ENCODE measurements around the gene TYW3. TPM values are rescaled to one million over a fixed set of nuclear protein-coding genes. Genes with fewer than 3 reads are reported as not detected.
"Not testable (repeated sequence)": the region's sequence is repeated elsewhere in the genome, so short reads cannot be mapped to it uniquely, and the experiment has no call there.

Gene TYW3
- total RNA-seq, 6 experiments from 2014 or later, result 20.7 to 27.6 (median 24.9) TPM

DNA sequence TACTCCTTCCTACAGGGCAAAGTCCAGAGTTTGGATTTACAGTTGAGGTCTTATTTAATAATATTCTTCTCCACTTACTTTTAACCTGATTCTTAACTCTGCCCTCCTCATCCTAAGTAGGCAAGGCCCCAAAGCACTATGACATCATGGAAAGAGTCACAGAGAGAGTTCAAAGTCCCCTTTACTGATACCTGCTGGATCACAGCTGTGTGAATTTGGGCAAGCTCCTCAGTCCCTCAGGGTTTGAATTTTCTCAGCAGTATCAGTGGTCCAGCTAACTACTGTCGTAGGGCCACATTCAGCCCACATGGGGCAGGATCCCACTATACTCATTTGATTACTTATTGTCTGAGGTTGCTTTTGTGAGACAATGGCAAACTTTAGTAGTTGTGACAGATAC lies 16.0 kb downstream of the TYW3 start:
- H3K4me1 Mint-ChIP-seq (ENCODE audit: low read depth), result no peaks in the 10 kb centered on the region
- H3K36me3 Mint-ChIP-seq (ENCODE audit: low read depth), result peaks cover 60% of the 10 kb centered on the region
- DNase-seq, result no peak
- H3K9me3 Mint-ChIP-seq, result peaks cover 13% of the 10 kb centered on the region
- no peak overlapping the region for H3K27ac Mint-ChIP-seq
- TF ChIP-seq CTCF (IDR thresholded peaks at IDR 0.05), result no peak
- H3K4me3 Mint-ChIP-seq, result no peak overlapping the region
- peaks cover 2% of the 10 kb centered on the region for H3K27me3 Mint-ChIP-seq (ENCODE audit: insufficient read depth)

DNA sequence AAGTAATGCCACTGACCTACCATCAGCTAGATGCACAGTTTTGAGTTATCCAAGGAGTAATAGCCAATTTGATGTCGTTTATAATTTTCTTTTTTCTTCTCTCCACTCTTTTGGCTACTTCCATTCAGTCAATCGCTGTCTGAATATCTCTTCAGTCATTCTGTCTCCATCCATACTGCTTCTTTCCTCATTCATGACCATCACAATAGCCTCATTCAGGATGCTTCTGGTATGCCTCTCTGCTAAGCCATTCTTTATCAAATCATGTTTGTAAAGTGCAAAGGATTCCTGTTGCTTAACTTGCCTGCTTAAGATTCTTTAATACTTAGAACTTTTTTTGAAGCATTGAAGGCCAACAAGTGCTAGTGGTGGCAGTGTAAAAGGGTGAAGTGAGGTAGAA lies 20.2 kb downstream of the TYW3 start:
- peaks cover 69% of the 10 kb centered on the region for H3K36me3 Mint-ChIP-seq (ENCODE audit: low read depth)
- TF ChIP-seq CTCF (IDR thresholded peaks at IDR 0.05), result no peak
- H3K27ac Mint-ChIP-seq, result no peak overlapping the region
- peaks cover 13% of the 10 kb centered on the region for H3K9me3 Mint-ChIP-seq
- no peaks in the 10 kb centered on the region for H3K27me3 Mint-ChIP-seq (ENCODE audit: insufficient read depth)
- no peak for DNase-seq
- H3K4me3 Mint-ChIP-seq, result no peak overlapping the region
- no peaks in the 10 kb centered on the region for H3K4me1 Mint-ChIP-seq (ENCODE audit: low read depth)

GRCh38 chr1:74755475-74755874 lies 22.5 kb downstream of the TYW3 start:
- no peak overlapping the region for H3K27ac Mint-ChIP-seq
- H3K4me3 Mint-ChIP-seq, result no peak overlapping the region
- no peaks in the 10 kb centered on the region for H3K27me3 Mint-ChIP-seq (ENCODE audit: insufficient read depth)
- DNase-seq, result no peak
- peaks cover 13% of the 10 kb centered on the region for H3K9me3 Mint-ChIP-seq
- peaks cover 74% of the 10 kb centered on the region for H3K36me3 Mint-ChIP-seq (ENCODE audit: low read depth)
- TF ChIP-seq CTCF (IDR thresholded peaks at IDR 0.05), result no peak
- no peaks in the 10 kb centered on the region for H3K4me1 Mint-ChIP-seq (ENCODE audit: low read depth)

DNA sequence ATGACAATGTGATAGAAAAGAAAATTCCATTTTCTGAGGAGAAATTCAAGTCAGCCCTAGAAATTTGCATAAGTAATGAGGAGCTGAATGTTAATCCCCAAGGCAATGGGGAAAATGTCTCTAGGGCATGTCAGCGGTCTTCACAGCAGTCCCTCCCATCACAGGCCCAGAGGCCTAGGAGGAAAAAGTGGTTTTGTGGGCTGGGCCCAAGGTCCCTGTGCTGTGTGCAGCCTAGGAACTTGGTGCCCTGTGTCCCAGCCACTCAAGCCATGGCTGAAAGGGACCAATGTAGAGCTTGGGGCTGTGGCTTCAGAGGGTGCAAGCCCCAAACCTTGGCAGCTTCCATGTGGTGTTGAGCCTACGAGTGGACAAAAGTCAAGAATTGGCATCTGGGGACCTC lies 23.7 kb downstream of the TYW3 start:
- not testable (repeated sequence) for H3K27ac Mint-ChIP-seq; DNase-seq; H3K27me3 Mint-ChIP-seq (ENCODE audit: insufficient read depth); H3K4me3 Mint-ChIP-seq; H3K4me1 Mint-ChIP-seq (ENCODE audit: low read depth)
- Mint-ChIP-seq H3K36me3 (ENCODE audit: low read depth) (peaks cover 78% of the 10 kb centered on the region), H3K9me3 (peaks cover 13% of the 10 kb centered on the region)

- DNase-seq, result no peak
- TF ChIP-seq CTCF (IDR thresholded peaks at IDR 0.05), result no peak
These were observed 30.9 kb downstream of the TYW3 start for GRCh38 chr1:74763807-74764206.

GRCh38 chr1:74766579-74766978 lies 33.6 kb downstream of the TYW3 start:
- no peak for TF ChIP-seq CTCF (IDR thresholded peaks at IDR 0.05)
- no peak for DNase-seq
- Mint-ChIP-seq H3K4me1 (ENCODE audit: low read depth) (no peaks in the 10 kb centered on the region), H3K27me3 (ENCODE audit: insufficient read depth) (no peaks in the 10 kb centered on the region; the same call in 1 of the 2 replicates), H3K9me3 (no peaks in the 10 kb centered on the region), H3K36me3 (ENCODE audit: low read depth) (peaks cover 8% of the 10 kb centered on the region), H3K27ac (no peak overlapping the region), H3K4me3 (no peak overlapping the region)

More at GRCh38 chr1:74763807-74764206, 30.9 kb downstream of the TYW3 start:
- no peak overlapping the region for H3K27ac Mint-ChIP-seq
- no peaks in the 10 kb centered on the region for H3K9me3 Mint-ChIP-seq
- H3K4me3 Mint-ChIP-seq, result no peak overlapping the region
- no peaks in the 10 kb centered on the region for H3K4me1 Mint-ChIP-seq (ENCODE audit: low read depth)
- H3K36me3 Mint-ChIP-seq (ENCODE audit: low read depth), result peaks cover 27% of the 10 kb centered on the region
- H3K27me3 Mint-ChIP-seq (ENCODE audit: insufficient read depth), result no peaks in the 10 kb centered on the region

All from HFFc6 (cell line).